Subcutaneous abdominal adipose tissue (tissue), 5 donors: ENCODE results near the gene RNU6-9.

Experiments
- H3K27ac ChIP-seq: one replicate; pipeline ENCODE4 v1.7.0; 2013; ENCODE audit warnings: low read depth, mild to moderate bottlenecking, inconsistent platforms, low read length, moderate library complexity
- H3K27me3 ChIP-seq, 5 donors: one replicate each; pipeline ENCODE4 v1.7.0; 2013; ENCODE audit warnings: low read length in 5 of 5, inconsistent platforms in 1 of 5; ENCODE audit not compliant: control insufficient read depth in 5 of 5, insufficient read depth in 4 of 5
- H3K36me3 ChIP-seq, 5 donors: one replicate each; pipeline ENCODE4 v1.7.0; 2013; ENCODE audit warnings: low read length in 5 of 5; ENCODE audit not compliant: control insufficient read depth in 5 of 5, insufficient read depth in 5 of 5
- H3K4me1 ChIP-seq, 5 donors: one replicate each; pipeline ENCODE4 v1.7.0; 2013; ENCODE audit warnings: low read length in 5 of 5, mild to moderate bottlenecking in 3 of 5, moderate library complexity in 1 of 5; ENCODE audit not compliant: control insufficient read depth in 5 of 5, insufficient read depth in 5 of 5
- H3K4me3 ChIP-seq, 5 donors: one replicate each; pipeline ENCODE4 v1.7.0; 2013; ENCODE audit warnings: low read length in 5 of 5, low read depth in 1 of 5
- H3K9ac ChIP-seq, 5 donors: one replicate each; pipeline ENCODE4 v1.7.0; 2013; ENCODE audit warnings: low read length in 5 of 5, mild to moderate bottlenecking in 4 of 5, moderate library complexity in 3 of 5
- H3K9me3 ChIP-seq, 5 donors: one replicate each; pipeline ENCODE4 v1.7.0; 2013; ENCODE audit warnings: low read length in 5 of 5; ENCODE audit not compliant: control insufficient read depth in 5 of 5
- donor health status: healthy.
- donor health status: healthy.
- donor health status: healthy.
- donor health status: healthy.
- donor health status: healthy.

RNU6-9 gene

DNA sequence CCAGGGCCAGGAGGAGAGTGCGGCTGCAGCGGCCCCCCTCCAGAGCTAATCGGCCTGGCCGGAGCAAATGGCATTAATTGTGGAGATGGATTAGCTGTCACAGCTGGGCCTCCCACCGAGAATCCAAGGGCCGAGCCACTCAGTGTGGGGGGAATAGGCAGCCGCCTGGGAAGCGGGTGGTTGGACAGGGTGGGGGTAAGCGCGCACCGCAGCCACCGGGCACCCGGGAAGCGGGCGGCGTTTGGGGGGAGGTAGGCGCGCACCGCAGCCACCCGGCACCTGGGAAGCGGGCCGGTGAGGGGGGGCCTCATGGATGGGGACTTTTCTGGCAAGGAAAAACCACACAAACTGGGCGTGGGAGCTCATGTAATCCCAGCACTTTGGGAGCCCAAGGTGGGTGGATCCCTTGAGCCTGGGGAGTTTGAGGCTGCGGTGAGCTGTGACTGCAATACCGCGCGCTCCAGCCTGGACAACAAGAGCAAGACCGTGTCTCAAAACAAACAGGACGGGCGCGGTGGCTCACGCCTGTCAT lies 10.0 kb downstream of the RNU6-9 start:
- Histone ChIP-seq H3K4me1 (peaks cover 0 to 7% (median 0%) of the 10 kb centered on the region in 5 donors), H3K27ac (no peak overlapping the region), H3K36me3 (peaks cover 0 to 28% (median 14%) of the 10 kb centered on the region in 5 donors), H3K9ac (no peak overlapping the region), H3K9me3 (no peaks in the 10 kb centered on the region), H3K27me3 (no peaks in the 10 kb centered on the region), H3K4me3 (no peak overlapping the region)

DNA sequence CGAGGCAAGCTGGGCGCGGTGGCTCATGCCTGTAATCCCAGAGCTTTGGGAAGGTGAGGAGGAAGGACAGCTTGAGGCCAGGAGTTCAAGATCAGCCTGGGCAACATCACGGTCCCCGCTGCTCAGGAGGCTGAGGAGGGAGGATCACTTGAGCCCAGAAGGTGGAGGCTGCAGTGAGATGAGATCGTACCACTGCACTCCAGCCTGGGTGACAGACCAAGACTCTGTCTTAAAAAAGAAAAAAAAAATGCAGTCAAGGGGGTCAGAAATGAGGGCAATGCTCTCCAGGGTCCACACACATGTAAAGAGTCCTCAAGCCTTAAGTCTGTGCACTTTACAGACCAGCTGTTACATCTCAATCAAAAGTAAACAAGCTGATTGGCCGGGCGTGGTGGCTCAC lies 11.3 kb downstream of the RNU6-9 start:
- Histone ChIP-seq H3K4me1 (peaks cover 0 to 13% (median 0%) of the 10 kb centered on the region in 5 donors), H3K9me3 (no peaks in the 10 kb centered on the region), H3K36me3 (peaks cover 0 to 17% (median 6%) of the 10 kb centered on the region in 5 donors), H3K9ac (no peak overlapping the region), H3K4me3 (no peak overlapping the region), H3K27me3 (no peaks in the 10 kb centered on the region), H3K27ac (no peak overlapping the region)

DNA sequence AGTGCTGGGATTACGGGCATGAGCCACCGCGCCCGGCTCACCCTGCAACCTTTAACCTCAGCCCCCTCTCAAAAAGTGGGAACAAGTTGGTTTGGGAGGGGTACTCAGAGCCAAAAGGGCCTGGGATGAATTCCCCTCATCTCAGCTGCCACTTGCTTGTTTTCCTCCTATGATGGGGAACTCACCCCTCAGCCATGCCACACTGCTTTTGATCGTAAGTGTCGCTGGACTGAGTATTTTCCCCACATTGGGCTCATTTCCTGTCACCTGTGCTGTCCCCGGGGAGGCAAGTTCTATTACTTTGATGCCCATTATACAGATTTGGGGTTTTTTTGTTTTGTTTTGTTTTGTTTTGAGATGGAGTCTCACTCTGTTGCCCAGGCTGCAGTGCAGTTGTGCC lies 13.2 kb downstream of the RNU6-9 start:
- H3K36me3 ChIP-seq, result peaks cover 0 to 7% (median 2%) of the 10 kb centered on the region in 5 donors
- no peaks in the 10 kb centered on the region for H3K27me3 ChIP-seq
- H3K9ac ChIP-seq, result no peak overlapping the region
- peaks cover 0 to 13% (median 0%) of the 10 kb centered on the region in 5 donors for H3K4me1 ChIP-seq
- H3K27ac ChIP-seq, result no peak overlapping the region
- H3K9me3 ChIP-seq, result no peaks in the 10 kb centered on the region
- no peak overlapping the region for H3K4me3 ChIP-seq

DNA sequence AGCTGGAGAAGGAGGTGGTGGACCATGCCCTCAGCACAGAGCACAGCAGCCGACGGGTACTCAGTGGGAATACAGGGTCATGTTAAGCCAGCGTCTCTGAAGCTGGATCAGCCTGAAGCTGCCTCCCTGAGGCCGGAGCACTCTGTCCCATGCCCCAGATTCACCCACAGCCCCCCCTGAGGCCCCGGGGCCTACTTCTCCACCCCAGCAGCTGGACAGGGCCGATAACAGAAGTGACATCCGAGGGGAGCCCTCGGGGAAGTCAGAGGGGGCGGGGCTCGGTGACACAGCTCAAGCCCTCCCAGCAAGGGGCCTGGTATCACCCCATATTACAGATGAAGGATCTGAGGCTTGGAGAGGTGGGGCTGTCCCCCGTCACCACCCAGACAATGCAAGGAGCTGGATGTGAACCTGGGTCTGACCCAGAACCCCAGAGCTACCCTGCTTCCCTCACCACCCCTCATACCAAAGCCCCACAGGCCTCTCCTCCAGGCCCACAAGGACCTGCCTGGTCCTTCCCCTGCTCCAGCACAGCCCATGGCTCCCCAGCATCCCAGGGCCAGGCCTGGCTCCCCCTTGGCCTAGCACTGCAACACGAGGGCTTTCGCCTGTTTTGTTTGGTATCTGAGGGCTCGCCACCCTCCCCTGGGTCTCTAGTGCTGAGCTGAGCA lies 14.0 kb downstream of the RNU6-9 start:
- Histone ChIP-seq H3K4me3 (no peak overlapping the region), H3K27me3 (no peaks in the 10 kb centered on the region), H3K4me1 (peaks cover 0 to 13% (median 0%) of the 10 kb centered on the region in 5 donors), H3K9me3 (no peaks in the 10 kb centered on the region), H3K27ac (no peak overlapping the region), H3K9ac (peak overlapping the region in 1 of 5 donors; percentile 56), H3K36me3 (peaks cover 0 to 2% (median 0%) of the 10 kb centered on the region in 5 donors)

DNA sequence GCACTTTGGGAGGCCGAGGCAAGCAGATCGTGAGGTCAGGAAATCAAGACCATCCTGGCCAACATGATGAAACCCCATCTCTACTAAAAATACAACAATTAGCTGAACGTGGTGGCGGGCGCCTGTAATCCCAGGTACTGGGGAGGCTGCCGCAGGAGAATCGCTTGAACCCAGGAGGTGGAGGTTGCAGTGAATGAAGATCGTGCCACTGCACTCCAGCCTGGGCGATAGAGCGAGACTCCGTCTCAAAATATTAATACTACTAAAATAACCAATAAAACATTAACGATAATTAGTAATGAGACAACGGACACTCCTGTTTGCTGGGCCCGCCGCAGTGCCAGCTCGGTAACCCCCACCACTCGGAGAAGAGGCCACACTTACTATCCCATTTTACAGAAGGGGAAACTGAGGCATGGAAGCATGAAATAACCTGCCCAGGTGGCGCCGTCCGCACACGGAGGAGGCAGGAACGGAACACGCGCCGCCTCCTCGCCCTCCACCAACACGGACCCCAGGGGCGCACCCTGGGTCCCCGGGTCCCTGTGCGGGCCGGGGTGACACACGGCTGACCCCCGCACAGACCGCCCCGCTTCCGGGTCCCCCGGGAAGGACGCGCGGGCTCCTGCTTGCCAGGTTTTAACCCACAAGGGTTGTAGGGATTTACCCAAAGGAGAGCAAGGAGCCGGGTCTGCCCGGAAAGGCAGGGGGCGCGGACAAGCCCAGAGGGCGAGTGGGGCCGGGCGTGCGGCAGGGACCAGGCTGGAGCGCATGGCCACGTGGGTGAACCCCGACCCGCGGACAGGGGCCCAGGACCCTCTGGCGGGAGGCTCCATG lies 18.1 kb downstream of the RNU6-9 start:
- no peak overlapping the region for H3K27ac ChIP-seq
- no peaks in the 10 kb centered on the region for H3K27me3 ChIP-seq
- no peaks in the 10 kb centered on the region for H3K9me3 ChIP-seq
- H3K4me1 ChIP-seq, result peaks cover 2 to 19% (median 4%) of the 10 kb centered on the region in 5 donors
- no peaks in the 10 kb centered on the region for H3K36me3 ChIP-seq
- H3K9ac ChIP-seq, result no peak overlapping the region
- H3K4me3 ChIP-seq, result no peak overlapping the region

DNA sequence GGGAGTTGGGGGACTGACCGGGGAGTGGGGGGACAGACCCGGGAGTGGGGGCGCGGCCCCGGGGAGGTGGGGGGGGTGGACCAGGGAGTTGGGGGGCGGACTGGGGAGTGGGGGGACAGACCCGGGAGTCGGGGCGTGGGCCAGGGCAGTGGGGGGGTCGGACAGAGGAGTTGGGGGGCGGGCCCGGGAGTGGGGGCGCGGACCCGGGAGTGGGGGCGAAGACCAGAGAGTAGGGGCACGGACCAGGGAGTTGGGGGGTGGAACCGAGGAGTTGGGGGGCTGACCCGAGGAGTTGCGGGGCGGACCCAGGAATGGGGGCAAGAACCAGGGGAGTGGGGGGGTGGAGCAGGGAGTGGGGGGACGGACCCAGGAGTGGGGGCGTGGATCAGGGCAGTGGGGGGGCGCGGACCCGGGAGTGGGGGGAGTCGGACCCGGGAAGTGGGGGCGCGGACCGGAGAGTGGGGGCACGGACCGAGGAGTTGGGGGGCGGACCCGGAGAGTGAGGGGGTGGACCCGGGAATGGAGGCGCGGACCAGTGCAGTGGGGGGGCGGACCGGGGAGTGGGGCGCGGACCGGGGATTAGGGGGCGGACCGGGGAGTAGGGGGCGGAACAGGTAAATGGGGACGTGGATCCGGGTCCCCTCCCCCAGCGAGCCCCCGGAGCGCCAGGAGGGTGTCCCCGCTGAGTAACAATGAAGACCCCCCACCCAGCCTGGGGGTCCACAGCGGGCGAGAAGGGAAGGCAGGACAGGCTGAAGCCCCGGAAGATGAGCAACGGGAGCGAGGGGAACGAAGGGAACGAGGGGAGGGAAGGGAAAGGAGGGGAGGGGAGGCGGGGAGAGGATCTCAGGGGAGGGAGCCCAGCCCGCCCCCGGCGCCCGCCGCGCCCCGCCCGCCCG lies 19.1 kb downstream of the RNU6-9 start:
- H3K36me3 ChIP-seq, result no peaks in the 10 kb centered on the region
- H3K9ac ChIP-seq, result peak overlapping the region in 4 of 5 donors; percentile 59 to 79 (median 66)
- H3K27me3 ChIP-seq, result peaks cover 2 to 7% (median 4%) of the 10 kb centered on the region in 5 donors
- H3K4me3 ChIP-seq, result peak overlapping the region; percentile 64 to 77 (median 70)
- H3K9me3 ChIP-seq, result no peaks in the 10 kb centered on the region
- peak overlapping the region; percentile 23 for H3K27ac ChIP-seq
- H3K4me1 ChIP-seq, result peaks cover 2 to 22% (median 11%) of the 10 kb centered on the region in 5 donors

DNA sequence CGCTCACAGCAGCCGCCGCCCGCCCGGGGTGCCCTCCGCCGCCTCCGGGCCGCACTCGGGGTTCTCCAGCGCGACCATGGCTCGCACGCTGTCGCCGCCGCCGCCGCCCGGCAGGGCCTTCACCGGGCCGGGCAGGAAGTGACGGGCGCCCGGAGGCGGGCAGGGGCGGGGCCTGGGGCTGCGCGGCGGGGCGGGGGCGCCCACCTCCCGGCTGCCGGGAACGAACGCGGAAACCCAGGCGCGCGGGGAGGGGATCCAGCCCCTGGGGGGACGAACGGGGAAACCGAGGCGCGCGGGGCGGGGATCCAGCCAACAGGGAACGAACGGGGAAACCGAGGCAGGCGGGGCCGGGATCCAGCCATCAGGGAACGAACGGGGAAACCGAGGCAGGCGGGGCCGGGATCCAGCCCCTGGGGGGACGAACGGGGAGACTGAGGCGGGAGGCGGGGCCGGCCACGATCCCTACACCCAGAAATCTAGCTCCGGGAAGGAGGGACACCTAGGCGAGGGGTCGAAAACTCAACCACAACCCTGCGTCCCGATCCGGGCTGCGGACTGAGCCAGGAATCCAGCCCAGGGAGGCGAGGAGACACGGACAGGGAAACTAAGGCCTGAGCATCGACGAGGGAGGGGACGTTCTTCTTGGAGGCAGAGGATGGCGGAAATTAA lies 19.9 kb downstream of the RNU6-9 start, which contains the start of gene R3HDM4:
R3HDM4 (minus strand) TSS at position 140 of the 669 bp plus-strand sequence; CDS start at position 78, 62 bp downstream.
- H3K4me1 ChIP-seq, result peaks cover 2 to 27% (median 17%) of the 10 kb centered on the region in 5 donors

DNA sequence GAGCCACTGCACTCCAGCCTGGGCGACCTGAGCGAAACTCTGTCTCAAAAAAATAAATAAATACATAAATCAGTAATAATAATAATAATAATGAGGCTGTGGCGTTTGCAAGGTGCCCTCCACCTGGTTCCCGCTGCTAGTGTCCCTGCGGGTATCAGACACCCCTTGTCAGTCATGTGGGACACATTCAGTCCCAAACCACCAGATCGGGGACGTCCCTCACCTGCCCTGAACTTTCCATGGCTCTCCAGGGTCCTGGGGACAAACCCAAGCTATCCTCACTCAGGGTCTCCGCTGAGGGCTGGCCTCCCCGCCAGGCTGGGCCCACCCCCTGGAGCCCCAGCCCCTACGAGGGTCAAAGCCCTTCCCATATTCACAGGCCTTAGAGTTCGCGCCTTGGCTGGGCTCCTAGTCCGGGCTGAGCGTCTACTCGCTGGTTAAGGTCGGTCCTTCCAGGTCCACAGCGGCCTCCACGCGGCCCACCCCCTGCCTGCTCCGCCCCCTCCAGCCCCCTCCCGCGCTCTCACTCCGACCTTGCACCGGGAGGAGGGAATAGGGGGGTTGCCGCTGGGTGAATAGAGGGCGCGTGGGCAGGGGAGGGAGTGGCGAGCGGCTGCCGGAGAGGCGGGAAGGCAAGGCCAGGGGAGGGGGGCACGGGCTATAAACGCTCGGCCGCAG lies 23.5 kb downstream of the RNU6-9 start:
- Histone ChIP-seq H3K27me3 (peaks cover 22 to 36% (median 27%) of the 10 kb centered on the region in 5 donors), H3K36me3 (no peaks in the 10 kb centered on the region), H3K4me3 (peak overlapping the region in 2 of 5 donors; percentile 52 to 53), H3K9ac (no peak overlapping the region), H3K4me1 (peaks cover 2 to 49% (median 27%) of the 10 kb centered on the region in 5 donors), H3K27ac (no peak overlapping the region), H3K9me3 (no peaks in the 10 kb centered on the region)

More for the DNA sequence above, 19.9 kb downstream of the RNU6-9 start, which contains the start of gene R3HDM4:
- Histone ChIP-seq H3K27me3 (peaks cover 8 to 14% (median 12%) of the 10 kb centered on the region in 5 donors), H3K4me3 (peak within 1 kb of the TSS; percentile 76 to 87 (median 80)), H3K9me3 (no peaks in the 10 kb centered on the region), H3K27ac (peak within 1 kb of the TSS; percentile 72), H3K9ac (peak within 1 kb of the TSS; percentile 76 to 94 (median 82)), H3K36me3 (no peaks in the 10 kb centered on the region)
